Retina (tissue), 1 donor: Measurements from ENCODE around the gene PSMD1.

Source experiments
- DNase-seq: peaks from one replicate; pipeline ENCODE4 v3.0.0-alpha.2; 2016

The PSMD1 gene

GRCh38 chr2:231212329-231212845, 155.7 kb downstream of the PSMD1 start:
- DNase-seq, result no peak

GRCh38 chr2:231213931-231214642, 157.4 kb downstream of the PSMD1 start:
- no peak for DNase-seq

GRCh38 chr2:231218366-231218765, 161.7 kb downstream of the PSMD1 start:
- DNase-seq, result no peak

- no peak for DNase-seq
Observed at GRCh38 chr2:231219289-231219688, 162.6 kb downstream of the PSMD1 start.

GRCh38 chr2:231221761-231222160, 165.1 kb downstream of the PSMD1 start:
- no peak for DNase-seq
